ENCODE data around the gene KCNIP3. TPM values are rescaled to one million over a fixed set of nuclear protein-coding genes. Genes with fewer than 3 reads are reported as not detected.

KCNIP3 gene
- total and polyA plus RNA-seq, 8 donors, result 3.2 to 12.6 (median 7.7) TPM

GRCh38 chr2:95320986-95321767, 24.0 kb downstream of the KCNIP3 start:
- H3K9me3 ChIP-seq, result no peaks in the 10 kb centered on the region
- no peak overlapping the region for H3K27ac ChIP-seq
- H3K27me3 ChIP-seq, result no peaks in the 10 kb centered on the region
- no peaks in the 10 kb centered on the region for H3K36me3 ChIP-seq
- H3K4me3 ChIP-seq, result no peak overlapping the region
- intact Hi-C loops (cut with DNase I), result no loop called here
- H3K4me1 ChIP-seq, result no peaks in the 10 kb centered on the region
- ATAC-seq (no peak), DNase-seq (peak in 1 of 4 donors; percentile 54)
- no peak for TF ChIP-seq CTCF (IDR thresholded peaks at IDR 0.05)

- DNase-seq, result peak in 1 of 4 donors; percentile 69
- Histone ChIP-seq H3K4me1 (no peaks in the 10 kb centered on the region), H3K4me3 (no peak overlapping the region), H3K9me3 (no peaks in the 10 kb centered on the region), H3K27me3 (no peaks in the 10 kb centered on the region), H3K36me3 (no peaks in the 10 kb centered on the region), H3K27ac (no peak overlapping the region)
- TF ChIP-seq CTCF (IDR thresholded peaks at IDR 0.05), result peak; percentile 24 to 27
- peak; percentile 57 for ATAC-seq
- intact Hi-C loops (cut with DNase I), result no loop called here
These were observed 26.4 kb downstream of the KCNIP3 start for GRCh38 chr2:95323347-95324155.

GRCh38 chr2:95325026-95325425, 27.9 kb downstream of the KCNIP3 start:
- H3K4me3 ChIP-seq, result no peak overlapping the region
- no peaks in the 10 kb centered on the region for H3K27me3 ChIP-seq
- no peaks in the 10 kb centered on the region for H3K4me1 ChIP-seq
- H3K9me3 ChIP-seq, result no peaks in the 10 kb centered on the region
- H3K27ac ChIP-seq, result no peak overlapping the region
- DNase-seq, result peak in 1 of 4 donors; percentile 45
- intact Hi-C loops (cut with DNase I), result no loop called here
- no peaks in the 10 kb centered on the region for H3K36me3 ChIP-seq
- TF ChIP-seq CTCF (IDR thresholded peaks at IDR 0.05), result no peak
- no peak for ATAC-seq

GRCh38 chr2:95325590-95326432, 28.7 kb downstream of the KCNIP3 start:
- Histone ChIP-seq H3K9me3 (no peaks in the 10 kb centered on the region), H3K4me1 (no peaks in the 10 kb centered on the region), H3K27ac (no peak overlapping the region), H3K36me3 (no peaks in the 10 kb centered on the region), H3K4me3 (no peak overlapping the region), H3K27me3 (no peaks in the 10 kb centered on the region)
- intact Hi-C loops (cut with DNase I), result no loop called here
- ATAC-seq, result no peak
- no peak for DNase-seq
- no peak for TF ChIP-seq CTCF (IDR thresholded peaks at IDR 0.05)

Measured in left lung (tissue), 10 donors.